Occipital lobe (tissue), 2 donors: ENCODE results near the gene ELF1. TPM values are rescaled to one million over a fixed set of nuclear protein-coding genes. Genes with fewer than 3 reads are reported as not detected.
"Not testable (repeated sequence)": the region's sequence is repeated elsewhere in the genome, so short reads cannot be mapped to it uniquely, and the experiment has no call there.

Experiments
- DNase-seq: peaks from one replicate; lab custom pipeline; 2025; lab: John Stamatoyannopoulos, UW
- total RNA-seq: library from RNA; depleted of rRNA; stranded (reverse); fragments of >200 nt; gene quantifications from one replicate; pipeline ENCODE4 v1.2.3, GENCODE V29; 2014

Gene ELF1
- total RNA-seq, 1 donor from 2014 or later: 11.9 TPM

GRCh38 chr13:40983259-40983658 is 35.9 kb downstream of the ELF1 start:
- DNase-seq: no peak

DNA sequence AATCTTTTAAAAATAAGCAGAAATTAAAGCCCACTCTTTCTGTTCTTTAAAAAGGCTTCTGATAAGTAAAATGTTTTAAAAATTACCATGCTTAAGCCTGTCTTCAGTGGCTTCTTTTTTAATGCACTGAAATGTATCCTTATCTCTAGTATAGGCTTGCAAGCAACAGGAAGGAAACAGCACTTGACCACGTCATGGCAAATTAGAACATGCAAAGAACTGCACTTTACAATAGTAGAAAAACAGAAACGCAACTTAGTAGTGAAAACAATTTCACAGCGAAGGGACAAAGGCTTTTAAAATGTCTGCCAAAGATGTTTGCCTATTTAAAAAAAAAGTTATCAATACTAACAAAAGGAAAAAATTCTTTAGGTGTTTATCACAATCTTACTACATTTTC is 36.3 kb downstream of the ELF1 start:
- DNase-seq: no peak

- DNase-seq: no peak
Observed at GRCh38 chr13:40981949-40982348, 37.2 kb downstream of the ELF1 start.

DNA sequence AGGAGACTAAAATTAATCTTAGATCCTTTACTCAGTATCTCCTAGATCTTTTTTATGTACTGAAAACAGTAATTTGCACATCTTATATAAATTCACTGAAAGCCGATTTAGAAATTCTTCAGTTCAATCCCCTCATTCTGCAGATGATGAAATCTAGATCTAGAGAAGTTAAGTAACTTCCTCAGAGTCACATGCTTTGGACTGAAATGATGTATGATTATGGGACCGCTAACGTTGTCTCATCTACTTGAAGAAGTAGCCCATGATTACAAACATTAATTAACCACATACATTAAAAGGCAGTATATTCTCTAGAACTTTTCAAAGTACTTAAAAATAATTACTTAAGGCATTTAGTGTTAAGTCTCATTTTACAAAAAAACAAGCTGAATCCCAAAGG is 37.8 kb downstream of the ELF1 start:
- no peak for DNase-seq

GRCh38 chr13:40980461-40980860 is 38.7 kb downstream of the ELF1 start:
- no peak for DNase-seq

DNA sequence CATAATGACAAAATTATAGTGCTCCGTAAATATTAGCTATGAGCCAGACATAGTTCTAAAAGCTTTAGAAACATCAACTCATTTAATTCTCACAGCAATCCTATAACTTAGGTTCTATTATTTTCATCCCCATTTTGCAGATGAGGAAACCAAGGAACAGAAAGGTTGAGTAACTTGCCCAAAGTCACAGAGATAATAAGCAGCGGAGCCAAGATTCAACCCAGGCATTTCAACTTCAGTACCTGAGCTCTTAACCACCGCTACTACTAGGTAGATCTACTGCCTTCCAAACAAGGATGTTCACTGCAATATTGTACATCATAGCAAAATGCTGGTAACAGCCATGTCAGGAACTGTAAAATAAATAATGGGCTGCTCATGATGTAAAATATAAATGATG is 39.9 kb downstream of the ELF1 start:
- no peak for DNase-seq

GRCh38 chr13:40978109-40978508 is 41.0 kb downstream of the ELF1 start:
- DNase-seq: not testable (repeated sequence)

- DNase-seq: no peak
Observed at GRCh38 chr13:40975441-40975840, 43.7 kb downstream of the ELF1 start.

GRCh38 chr13:40974460-40975407 is 44.4 kb downstream of the ELF1 start:
- no peak for DNase-seq

DNA sequence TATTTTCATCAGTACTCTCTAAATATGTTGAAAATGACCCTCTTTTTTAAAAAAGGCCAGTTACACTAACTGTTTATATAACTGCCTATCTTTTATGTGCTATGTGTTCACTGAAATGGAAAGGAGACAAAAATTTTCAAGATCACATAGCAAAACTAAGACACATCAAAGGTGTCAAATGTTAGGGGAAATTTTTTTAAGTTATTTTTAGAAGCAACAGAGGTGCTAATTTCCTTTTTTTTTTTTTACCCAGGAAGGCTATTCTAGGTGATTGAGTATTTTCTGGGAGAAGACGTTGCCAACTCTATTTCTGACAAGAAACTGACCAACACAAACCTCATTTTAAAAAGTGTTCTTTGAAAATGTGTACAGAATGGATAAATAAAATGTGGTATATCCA is 45.7 kb downstream of the ELF1 start:
- no peak for DNase-seq

GRCh38 chr13:40971321-40971720 is 47.8 kb downstream of the ELF1 start:
- no peak for DNase-seq

DNA sequence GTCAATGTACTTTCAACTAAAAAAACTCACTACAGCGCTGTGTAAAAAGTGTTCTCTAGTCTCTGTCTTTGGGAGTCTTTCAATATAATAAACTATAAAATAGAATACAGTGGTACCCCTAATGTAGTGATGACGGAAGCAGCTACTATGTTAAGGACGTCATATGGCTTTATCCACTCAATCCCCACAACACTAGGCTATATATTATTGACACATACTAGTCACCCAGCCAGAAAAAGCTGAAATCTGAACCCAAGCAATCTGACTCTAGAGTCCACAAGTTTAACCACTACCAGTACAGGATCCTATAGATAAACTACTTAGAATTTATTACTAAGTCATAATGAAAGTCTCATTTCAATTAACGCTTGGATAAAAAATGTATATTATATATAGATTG is 48.3 kb downstream of the ELF1 start:
- DNase-seq: no peak

GRCh38 chr13:40969169-40969901 is 49.8 kb downstream of the ELF1 start:
- DNase-seq: no peak

- DNase-seq: no peak
Observed at GRCh38 chr13:40968416-40969000, 50.6 kb downstream of the ELF1 start.

DNA sequence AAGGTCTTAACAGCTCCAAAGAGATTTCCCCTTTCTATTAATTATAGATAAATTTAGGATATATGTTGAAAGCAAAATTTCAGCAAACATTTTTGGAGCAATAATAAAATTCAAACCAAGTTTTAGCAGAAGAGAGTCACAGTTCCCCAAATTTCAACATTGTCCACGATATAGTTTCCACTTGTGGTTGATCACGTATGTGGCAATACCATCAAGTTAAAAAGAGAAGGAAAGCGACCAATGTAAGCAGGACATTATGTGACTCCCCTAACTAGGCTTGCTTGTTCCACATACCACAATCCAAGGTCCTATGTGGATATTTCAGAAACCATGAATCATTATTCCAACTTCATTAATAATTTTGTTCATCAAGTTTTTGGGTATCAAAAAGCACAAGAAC is 52.8 kb downstream of the ELF1 start:
- no peak for DNase-seq

- DNase-seq: no peak
Observed at GRCh38 chr13:40963927-40964326, 55.2 kb downstream of the ELF1 start.

- no peak for DNase-seq
Observed at GRCh38 chr13:40961826-40962225, 57.3 kb downstream of the ELF1 start.

DNA sequence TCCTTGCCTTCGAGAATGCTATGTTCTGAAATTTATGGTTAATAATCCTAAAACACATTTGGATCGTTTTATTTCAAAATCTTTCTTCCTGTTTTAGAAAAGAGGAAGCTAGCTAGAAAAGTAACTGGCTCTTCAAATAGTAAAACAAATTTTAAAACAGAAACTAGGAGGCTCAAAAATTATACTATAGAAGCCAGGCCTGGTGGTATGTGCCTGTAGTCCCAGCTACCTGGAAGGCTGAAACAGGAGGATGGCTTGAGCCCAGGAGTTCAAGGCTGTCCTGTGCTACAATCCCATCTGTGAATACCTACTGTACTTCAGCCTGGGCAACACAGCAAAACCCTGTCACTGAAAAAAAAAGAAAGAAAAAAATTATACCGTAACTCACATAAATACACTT is 57.9 kb downstream of the ELF1 start:
- DNase-seq: no peak

GRCh38 chr13:40960716-40961115 is 58.4 kb downstream of the ELF1 start:
- DNase-seq: no peak

GRCh38 chr13:40958655-40959054 is 60.5 kb downstream of the ELF1 start:
- DNase-seq: no peak

DNA sequence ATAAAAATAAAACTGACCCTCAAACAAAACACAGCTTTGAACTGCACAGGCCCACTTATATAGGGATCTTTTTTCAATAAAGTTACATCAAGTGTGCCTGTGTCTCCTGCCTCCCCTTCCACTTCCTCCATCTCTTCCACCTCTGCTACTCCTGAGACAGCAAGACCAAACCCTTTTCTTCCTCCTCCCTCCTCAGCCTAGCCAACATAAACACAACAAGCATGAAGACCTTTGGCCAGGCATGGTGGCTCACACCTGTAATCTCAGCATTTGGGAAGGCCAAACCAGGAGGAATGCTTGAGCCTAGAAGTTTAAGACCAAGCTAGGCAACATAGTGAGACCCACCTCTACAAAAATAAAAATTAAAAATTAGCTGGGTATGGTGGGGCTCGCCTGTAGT is 72.6 kb downstream of the ELF1 start:
- DNase-seq: no peak

DNA sequence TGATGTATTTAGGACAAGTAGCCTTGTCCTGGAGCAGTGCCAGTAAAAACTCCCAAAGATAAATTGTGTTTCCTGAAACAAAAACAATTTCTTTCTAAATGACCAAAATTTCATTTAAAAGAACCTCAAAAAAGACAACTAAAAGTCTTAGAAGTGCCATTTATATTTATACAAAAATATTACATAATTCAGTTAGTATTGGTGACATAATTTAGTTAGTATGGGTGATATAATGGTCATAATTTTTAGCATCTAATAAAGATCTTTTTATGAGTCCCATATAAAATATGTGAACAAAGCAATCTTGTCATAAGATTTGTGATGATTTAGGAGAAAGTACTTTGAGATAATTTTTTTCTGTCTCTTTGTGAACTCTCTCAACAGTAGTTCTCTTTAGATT is 76.0 kb downstream of the ELF1 start:
- no peak for DNase-seq
